GM19397 (cell line): Measurements from ENCODE around the gene ETNK1.
"Not testable (repeated sequence)": the region's sequence is repeated elsewhere in the genome, so short reads cannot be mapped to it uniquely, and the experiment has no call there.

Source experiments
- ATAC-seq: cut with Tn5 transposase; IDR thresholded peaks from one replicate; pipeline ENCODE4 v1.9.1; 2021; ENCODE audit warnings: mild to moderate bottlenecking, moderate library complexity; ENCODE audit not compliant: unreplicated experiment

The ETNK1 gene

GRCh38 chr12:22624870-22625761, at the start of gene ETNK1:
Gene ETNK1 (plus strand): TSS chr12:22625171. CDS start chr12:22625431, 260 bp downstream.
- ATAC-seq = peak; percentile 99

GRCh38 chr12:22576065-22576464, 48.9 kb upstream of the ETNK1 start:
- ATAC-seq = no peak

DNA sequence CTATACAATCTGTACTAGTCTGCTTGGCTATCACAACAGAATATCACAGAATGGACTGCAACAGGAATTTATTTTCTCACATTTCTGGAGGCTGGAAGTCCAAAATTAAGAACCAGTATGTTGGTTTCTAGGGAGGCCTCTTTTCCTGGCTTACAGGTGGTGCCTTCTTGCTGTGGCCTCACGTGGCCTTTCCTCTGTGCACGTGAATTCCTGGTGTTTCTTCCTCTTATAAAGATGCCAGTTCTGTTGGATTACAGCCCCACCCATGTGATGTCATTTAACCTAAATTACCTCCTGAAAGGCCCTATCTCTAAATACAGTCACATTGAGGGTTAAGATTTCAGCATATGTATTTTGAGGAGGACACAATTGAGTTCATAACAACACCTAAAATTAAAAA, 48.5 kb upstream of the ETNK1 start:
- ATAC-seq = no peak

DNA sequence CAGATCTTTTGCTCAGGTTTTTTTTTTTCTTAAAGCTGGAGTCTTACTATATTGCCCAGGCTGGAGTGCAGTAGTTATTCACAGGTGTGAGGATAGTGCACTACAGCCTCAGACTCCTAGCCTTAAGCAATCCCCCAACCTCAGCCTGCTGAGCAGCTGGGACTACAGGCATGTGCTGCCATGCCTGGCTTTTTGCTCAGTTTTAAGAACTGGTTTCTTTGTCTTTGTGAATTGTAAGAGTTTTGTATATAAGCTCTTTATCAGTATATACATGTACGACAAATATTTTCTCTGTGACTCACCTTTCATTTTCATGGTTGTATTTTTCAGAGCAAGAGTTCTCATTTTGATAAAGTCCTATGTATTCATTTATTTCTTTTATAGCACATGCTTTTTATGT, 47.3 kb upstream of the ETNK1 start:
- no peak for ATAC-seq

DNA sequence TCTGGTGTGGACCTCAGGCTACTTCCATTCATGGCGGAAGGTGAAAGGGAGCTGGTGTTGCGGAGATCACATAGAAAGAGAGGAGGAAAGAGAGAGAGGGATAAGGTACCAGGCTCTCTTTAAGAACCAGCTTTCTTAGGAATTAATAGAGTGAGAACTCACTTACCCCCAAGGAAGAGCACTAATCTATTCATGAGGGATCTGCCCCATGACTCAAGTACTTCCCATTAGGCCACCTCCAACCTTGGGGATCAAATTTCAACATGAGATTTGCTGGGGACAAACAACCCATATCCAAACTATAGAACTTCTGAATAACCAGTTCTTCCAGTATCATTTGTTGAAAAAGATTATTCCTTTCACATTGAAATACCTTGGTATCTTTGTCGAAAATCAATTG, 46.6 kb upstream of the ETNK1 start:
- no peak for ATAC-seq

- no peak for ATAC-seq
These were observed 36.2 kb upstream of the ETNK1 start for GRCh38 chr12:22588817-22589216.

- no peak for ATAC-seq
These were observed 31.1 kb upstream of the ETNK1 start for GRCh38 chr12:22593864-22594263.

DNA sequence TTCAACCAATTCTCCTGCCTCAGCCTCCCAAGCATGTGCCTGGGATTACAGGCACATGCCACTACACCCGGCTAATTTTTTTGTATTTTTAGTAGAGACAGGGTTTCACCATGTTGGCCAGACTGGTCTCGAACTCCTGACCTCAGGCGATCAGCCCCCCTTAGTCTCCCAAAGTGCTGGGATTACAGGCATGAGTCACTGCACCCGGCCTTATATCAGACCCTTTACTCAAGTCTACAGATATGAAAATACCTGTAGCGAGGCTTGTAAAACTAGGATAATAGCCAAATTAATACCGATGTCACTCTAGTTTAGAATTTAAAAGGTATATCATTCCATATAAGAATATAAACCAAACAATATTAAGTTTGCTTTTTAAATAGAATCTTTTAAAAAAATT, 27.4 kb upstream of the ETNK1 start:
- ATAC-seq = not testable (repeated sequence)

GRCh38 chr12:22598141-22598762, 26.7 kb upstream of the ETNK1 start:
- no peak for ATAC-seq

GRCh38 chr12:22598763-22599161, 26.2 kb upstream of the ETNK1 start:
- no peak for ATAC-seq

- ATAC-seq = no peak
These were observed 24.8 kb upstream of the ETNK1 start for GRCh38 chr12:22600181-22600580.

DNA sequence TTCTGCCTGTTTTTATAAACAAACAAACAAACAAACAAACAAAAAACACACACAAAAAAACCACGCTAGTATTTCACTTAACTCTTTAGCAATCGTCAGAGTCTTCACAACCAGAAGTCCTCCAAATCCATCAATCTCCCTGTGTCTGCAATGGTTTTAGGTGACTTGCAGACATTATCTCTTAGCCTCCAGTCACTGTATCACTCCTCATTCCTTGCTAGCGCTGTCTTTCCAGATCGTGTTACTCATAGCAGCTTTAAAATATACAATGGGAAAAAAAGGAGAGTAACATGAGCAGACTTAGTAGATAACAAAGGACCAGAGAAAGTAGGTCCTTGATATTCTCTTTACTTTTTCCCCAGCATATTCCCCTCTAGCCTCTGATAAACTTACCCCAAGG, 15.5 kb upstream of the ETNK1 start:
- no peak for ATAC-seq

GRCh38 chr12:22610131-22610530, 14.8 kb upstream of the ETNK1 start:
- no peak for ATAC-seq

- not testable (repeated sequence) for ATAC-seq
These were observed 12.1 kb upstream of the ETNK1 start for GRCh38 chr12:22612822-22613221.

- ATAC-seq = no peak
These were observed 8.9 kb upstream of the ETNK1 start for GRCh38 chr12:22615963-22616501.

- no peak for ATAC-seq
These were observed 7.3 kb upstream of the ETNK1 start for GRCh38 chr12:22617630-22618029.

DNA sequence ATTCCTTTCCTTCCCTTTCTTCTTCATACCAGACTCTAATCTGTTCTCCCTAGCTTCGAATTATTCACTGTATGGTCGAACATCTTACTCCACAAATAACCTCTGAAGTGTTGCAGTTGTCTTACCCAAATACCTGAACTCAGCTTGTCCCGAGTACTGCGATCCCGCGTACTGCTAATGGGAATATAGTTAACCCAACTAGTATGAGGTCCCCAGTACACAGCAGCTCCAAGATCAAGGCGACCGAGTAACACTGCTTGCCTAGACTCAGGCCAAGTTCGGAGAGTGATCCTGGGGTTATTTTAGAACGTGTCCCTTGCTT, 462 bp upstream of the ETNK1 start:
- ATAC-seq = no peak

- peak; percentile 24 for ATAC-seq
These were observed 857 bp downstream of the ETNK1 start for GRCh38 chr12:22625762-22626294.

- ATAC-seq = no peak
These were observed 1.4 kb downstream of the ETNK1 start for GRCh38 chr12:22626406-22626805.

DNA sequence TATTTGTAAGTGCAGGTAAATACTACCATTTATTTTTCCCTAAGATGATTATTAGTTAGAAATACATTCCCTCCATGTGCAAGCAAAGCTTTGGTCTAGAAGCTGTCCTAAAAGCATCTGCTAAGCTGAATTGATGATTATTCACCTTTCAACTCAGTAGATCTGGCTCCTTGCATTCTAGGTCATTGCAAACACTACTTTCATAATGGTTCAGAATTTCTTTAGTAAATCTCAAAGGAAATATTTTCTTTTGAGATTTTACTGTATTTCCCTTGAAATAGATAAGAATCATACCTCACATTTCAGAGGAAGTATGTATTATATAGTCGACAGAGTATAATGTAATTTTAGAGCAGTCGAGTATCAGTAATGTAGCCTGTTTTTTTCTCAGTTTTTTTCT, 2.4 kb downstream of the ETNK1 start:
- no peak for ATAC-seq

DNA sequence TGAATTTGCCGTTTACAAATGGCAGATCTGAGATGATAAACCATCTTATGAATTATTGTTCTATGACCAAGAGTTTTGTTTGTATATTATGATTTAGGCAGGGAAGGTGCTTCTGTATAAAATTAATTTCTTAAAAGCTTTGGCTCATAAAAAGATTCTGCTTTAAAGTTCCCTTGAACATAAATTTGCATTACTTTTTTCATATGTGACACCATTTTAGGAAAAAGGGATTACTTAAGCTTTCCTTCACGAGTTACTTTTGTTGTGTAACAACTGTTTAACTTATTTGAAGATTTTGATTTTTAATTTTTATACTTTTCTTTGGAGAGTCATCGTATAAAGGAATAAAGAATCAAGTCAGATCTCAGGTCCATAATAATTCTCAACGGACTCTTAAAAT, 3.3 kb downstream of the ETNK1 start:
- no peak for ATAC-seq

GRCh38 chr12:22631863-22632463, 7.0 kb downstream of the ETNK1 start:
- ATAC-seq = no peak
